Ureter (tissue), 1 donor: Measurements from ENCODE around the gene MTERF4. TPM values are rescaled to one million over a fixed set of nuclear protein-coding genes. Genes with fewer than 3 reads are reported as not detected.
"Not testable (repeated sequence)": the region's sequence is repeated elsewhere in the genome, so short reads cannot be mapped to it uniquely, and the experiment has no call there.

ENCODE experiments used
- DNase-seq: peaks from one replicate; pipeline ENCODE4 v3.0.0-alpha.2; 2020; ENCODE audit warnings: low spot score
- total RNA-seq: library from RNA; stranded (reverse); gene quantifications from one replicate; pipeline ENCODE4 v1.2.4, GENCODE V29; 2023
- donor health status: DM: yes; HTN: yes; CAD: no.

MTERF4 gene
- total RNA-seq, 1 donor from 2014 or later, result 37.6 TPM

DNA sequence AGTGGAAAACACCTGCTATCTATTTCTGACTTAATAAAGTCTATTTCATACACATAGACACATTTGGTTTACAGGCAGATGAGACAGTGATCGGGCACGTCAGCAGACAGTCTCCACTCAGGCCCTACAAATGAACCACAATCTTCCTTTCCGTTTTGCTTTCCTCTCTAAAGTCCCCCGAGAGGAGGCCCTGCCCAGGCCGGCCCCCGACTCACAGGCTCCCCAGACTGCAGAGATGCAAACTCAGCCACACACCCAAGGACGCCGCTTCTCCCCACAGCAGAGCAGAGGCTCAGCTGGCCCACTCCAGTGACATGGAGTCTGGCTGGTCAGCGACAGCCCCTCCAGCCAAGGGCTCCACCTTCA lies 9.3 kb upstream of the MTERF4 start:
- DNase-seq, result no peak

DNA sequence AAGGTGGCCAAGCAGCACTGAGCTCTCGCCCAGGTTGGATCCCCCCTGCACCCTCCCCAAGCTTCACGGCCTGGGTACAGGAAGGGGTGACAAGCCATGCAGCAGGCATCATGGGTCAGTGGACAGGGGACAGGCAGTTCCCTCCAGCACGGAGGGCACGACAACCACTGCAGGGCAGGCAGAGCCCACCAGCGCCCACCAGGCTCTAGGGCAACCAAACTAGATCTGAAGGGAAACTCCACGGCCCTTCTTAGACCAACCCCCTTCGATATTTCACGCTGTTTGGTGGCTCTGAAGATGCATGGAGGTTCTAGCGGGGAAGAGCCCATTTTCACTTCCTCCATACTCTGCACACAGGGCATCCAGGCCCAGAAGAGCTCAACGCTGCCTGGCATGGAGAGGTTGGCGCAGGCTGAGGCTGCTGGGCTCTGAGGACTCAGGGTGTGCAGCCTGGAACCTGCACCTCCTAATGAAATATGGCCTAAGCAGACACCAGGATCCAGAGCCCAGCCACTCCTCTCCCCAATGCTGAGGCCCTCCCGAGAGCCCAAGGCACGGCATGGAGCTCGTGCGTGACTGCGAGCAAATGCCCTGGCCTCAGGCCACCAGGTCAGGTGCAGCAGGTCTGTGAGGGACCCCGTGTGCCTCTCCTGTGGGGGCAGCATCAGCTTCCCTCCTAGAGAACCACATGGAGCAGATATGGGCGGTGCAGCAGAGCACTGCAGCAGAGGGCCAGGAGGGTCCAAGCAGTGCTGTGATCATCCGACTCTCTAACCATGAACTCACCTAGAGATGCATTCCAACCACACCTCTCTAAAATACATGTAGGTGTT lies 8.7 kb upstream of the MTERF4 start:
- DNase-seq, result no peak

DNA sequence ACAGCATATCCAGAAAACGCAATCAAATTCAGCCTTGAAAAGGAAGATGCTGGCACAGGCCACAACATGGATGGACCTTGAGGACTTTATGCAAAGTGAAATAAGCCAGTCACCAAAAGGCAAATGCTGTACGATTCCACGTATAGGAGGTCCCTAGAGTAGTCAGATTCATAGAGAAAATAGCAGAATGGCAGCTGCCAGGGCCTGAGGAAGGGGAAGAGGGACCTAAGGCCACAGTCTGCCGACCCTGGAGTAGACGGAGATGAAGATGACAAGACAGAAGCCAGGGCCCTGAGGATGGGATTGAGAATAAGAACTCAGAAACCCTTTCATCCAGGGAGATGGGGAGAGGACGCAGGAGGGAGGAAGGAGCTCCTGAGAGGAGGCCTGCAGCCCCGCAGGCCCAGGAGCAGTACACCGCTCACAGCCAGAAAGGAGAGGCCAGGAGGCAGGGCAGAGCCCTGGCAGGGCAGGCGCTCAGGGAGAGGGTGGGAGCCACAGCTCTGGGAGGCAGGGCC lies 8.1 kb upstream of the MTERF4 start:
- no peak for DNase-seq

DNA sequence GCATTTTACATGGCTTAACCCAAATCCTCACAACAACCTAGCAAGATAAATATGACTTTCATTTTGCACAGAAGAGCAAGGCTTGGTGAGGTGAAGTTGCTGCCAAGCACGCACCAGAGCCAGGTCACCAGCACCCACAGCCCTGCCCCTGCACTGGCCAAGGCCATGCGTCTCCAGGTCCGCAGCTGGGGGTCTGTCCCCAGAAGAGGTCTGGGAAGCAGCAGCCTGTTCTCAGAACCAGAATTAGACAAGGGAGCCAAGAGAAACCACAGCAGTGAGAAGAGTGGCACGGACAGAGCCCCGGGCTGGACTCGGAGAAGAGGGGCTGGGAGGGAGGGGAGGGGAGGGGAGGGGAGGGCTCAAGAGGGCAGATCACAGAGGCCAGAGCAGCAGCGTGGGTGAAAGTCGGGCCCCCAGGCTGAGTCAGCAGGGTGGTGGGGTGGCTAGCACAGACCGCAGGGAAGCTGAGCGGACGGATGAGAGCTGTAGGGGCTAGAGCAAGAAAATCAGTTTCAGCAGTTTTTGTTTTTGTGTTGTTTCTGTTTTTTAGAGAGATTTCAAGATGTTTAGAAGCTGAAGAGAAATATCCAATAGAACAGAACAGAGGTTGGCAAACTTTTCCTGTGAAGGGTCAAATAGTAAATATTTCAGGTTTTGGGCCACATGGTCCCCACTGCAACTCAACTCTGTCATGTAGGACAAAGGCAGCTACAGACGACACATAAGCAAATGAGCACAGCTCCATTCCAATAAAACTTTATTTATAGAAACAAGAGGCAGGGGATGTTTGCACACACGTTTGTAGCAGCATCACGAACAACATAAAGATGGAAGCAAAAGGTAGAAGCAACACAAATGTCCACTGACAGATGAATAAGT lies 7.4 kb upstream of the MTERF4 start:
- DNase-seq, result no peak

DNA sequence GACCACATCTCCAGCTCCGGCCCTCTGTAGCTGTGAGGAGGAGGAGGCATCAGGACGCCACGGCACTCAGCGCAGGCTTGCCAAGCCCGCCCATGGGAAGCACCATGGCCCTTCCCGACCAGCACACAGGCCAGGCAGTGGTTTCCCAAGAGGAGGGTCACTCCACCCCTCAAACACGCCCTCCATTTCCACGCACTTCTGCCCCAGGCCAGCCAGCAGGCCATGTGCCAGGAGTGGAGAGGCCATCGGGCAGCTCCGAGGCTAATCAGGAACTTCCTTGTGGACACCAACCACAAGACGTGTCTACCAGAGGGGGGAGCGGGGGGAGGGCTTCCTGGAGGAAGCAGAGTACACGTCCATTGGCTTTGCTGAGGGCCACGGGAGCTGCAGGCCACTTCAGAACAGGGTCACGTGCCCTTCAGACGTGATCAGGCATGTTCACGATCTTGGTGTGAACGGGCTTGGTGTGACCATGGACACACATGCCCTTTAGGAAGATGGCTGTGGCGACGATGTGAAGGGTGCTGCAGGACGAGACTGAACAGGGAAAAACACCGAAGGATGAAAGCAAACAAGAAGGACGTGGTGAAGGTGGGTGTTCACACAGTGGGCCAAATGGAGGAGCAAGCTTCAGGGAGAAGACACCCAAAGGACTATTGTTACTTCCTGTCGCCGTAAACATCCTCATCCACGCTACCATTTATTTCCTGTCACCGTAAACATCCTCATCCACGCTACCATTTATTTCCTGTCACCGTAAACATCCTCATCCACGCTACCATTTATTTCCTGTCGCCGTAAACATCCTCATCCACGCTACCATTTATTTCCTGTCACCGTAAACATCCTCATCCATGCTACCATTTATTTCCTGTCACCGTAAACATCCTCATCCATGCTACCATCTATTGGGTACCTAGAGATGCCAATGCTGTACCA lies 6.5 kb upstream of the MTERF4 start:
- DNase-seq, result no peak

DNA sequence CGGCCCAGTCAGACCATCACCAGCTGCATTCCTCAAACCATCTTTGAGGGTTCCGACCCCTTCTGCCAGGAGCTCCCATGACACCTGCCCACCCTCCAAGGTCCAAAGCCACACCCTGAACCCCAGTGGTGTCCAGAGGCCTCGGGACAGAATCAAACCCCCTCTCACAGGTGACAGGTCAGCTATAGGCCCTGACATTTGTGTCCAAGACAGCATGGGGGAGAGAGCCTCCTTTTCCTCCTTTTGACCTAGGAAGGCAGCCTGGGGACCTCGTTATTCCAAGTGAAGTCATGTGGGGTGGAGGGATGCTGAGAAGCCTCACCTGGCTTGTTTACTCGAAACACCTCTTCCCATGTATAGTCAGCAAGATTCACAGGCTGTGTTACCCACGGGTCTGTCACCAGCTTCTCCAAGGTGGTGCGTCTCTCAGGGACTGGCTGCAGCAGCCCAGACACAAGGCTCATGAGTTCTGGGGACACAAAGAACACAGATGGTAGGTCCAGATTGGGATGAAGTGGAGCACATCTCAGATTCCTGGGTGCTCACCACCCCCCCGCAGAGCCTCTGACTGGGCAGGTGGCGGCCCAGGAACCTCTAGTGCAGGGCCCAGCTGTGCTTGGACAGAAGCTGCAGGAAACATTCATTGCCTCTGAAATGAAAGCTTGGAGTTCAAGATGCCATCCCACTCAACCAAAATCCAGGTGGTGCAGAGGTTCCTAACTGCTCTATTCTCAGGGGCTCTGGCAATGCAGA lies 5.1 kb upstream of the MTERF4 start:
- no peak for DNase-seq

DNA sequence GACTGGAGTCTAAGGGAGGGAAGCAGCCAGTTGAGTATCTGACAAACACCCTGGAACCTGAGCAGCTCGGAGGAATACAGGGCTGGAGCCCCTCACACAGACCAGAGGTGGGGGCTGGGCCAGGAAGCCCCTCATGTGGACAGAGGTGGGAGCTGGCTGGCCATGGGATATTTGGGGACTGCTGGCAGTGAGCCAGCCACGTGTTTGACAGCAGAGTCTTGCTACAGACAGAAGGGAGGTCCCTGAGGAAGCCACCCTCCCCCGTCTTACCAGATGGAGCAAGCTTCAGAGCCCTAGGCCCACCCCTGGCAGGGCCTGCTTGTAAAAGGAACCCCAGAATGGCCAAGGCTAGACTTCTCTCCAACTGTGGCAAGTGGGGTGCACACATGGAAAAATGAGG lies 3.6 kb upstream of the MTERF4 start:
- no peak for DNase-seq

DNA sequence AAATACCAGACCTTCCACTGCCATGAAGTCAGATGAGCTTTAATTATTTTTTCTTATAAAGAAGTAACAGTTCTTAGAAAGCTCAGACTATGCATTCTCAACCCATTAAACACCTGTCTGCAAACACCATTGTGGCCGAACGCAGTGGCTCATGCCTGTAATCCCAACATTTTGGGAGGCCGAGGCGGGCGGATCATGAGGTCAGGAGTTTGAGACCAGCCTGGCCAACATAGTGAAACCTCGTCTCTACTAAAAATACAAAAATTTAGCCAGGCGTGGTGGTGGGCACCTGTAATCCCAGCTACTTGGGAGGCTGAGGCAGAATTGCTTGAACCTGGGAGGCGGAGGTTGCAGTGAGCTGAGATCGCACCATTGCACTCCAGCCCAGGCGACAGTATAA lies 2.5 kb upstream of the MTERF4 start:
- not testable (repeated sequence) for DNase-seq

DNA sequence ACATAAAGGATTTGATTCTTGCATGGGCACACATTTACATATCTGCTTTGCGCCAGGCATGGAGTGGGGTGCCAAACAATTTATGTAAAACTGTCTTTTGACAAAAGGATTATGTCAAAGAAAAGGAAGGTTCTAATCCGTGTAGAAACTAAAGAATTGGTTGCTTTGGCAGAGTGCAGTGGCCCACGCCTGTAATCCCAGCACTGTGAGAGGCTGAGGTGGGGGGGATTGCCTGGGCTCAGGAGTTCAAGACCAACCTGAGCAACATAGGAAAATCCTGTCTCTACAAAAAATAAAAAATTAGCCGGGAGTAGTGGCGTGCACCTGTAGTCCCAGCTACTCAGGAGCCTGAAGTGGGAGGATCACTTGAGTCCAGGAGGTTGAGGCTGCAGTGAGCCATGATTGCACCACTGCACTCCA lies 1.1 kb upstream of the MTERF4 start:
- no peak for DNase-seq

DNA sequence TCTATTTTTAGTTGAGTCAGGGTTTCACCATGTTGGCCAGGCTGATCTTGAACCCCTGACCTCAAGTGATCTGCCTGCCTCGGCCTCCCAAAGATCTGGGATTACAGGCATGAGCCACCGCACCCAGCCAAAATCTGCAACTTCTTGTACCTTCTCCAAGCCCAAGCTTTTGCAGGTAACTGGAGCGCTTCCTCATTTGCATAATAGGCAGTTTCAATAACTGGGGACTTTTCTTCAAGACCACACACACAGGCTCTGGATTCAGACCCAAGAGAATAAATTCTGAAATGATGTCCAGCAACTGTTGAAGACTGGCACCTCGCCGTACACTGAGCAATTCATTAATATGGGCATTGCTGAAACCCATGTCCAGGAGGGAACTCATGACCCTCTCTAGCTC lies 2.8 kb downstream of the MTERF4 start:
- no peak for DNase-seq

DNA sequence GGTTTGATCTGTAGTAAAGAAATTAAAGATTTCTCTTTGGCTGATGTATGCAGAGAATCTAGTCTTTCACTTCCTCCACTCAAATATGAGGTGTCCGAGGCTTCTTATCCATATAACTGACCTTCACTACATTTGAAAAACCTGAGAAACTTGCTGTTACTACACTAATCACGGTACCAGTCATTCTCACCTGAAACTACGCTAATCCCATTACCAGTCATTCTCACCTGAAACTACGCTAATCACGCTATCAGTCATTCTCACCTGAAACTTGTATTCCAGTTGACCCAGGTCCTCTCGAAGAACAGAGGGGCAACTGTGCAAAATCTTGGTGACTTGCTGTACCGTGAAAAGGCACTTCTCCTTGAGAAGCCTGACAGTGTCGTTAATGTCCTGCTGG lies 5.1 kb downstream of the MTERF4 start:
- no peak for DNase-seq

DNA sequence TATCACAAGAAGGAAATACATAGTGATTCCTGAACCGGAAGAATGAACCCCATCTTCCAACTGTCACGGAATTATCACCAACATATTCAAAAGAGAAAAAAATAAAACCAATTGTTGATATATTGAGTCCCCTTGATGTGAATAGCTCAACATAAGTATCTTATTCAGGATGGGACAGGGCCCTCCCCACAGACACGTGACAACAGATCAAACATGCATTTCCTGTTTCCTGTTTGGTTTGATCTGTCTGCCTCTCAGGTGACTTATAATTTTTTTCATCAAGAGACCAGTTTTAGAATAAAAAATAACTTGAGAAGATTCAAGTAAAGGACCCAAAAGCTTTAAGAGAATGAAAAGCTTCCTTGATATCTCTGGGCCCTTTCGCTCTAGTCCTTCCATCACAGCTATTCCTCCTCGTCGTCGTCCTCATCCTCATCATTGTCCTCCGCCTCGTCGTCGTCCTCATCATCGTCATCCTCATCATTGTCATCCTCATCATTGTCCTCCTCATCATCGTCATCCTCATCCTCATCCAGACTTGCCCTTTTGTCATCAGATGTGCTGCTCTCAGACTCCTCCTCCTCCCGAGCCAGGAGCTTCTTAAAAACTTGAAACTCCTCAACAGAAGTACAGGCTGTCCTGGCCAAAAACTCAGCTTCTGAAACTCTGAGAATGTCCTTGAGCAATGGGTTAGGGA lies 6.3 kb downstream of the MTERF4 start:
- DNase-seq, result no peak

DNA sequence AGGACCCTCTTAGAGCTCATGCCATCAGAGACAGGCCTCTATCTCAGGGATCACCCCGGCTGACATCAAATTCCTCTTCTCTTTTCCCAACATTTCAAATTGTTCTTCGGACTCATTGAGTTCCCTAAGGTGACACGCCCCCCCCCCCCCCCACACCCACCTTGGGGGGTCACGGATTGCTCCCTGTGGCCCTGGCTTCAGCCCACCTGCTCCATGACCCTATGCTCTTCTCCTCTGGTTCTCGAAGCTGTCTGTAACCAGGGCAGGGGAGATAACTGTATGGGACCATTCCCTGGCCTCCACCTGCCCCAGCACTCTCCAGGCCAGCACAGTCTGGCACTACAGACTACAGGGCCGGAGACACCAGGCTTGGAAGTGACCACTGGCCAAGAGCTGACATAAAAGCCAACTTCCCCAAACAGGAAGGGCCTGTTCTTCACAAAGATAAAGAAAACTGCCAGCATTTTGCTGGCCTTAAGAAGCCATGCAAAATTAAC lies 7.1 kb downstream of the MTERF4 start:
- DNase-seq, result no peak

DNA sequence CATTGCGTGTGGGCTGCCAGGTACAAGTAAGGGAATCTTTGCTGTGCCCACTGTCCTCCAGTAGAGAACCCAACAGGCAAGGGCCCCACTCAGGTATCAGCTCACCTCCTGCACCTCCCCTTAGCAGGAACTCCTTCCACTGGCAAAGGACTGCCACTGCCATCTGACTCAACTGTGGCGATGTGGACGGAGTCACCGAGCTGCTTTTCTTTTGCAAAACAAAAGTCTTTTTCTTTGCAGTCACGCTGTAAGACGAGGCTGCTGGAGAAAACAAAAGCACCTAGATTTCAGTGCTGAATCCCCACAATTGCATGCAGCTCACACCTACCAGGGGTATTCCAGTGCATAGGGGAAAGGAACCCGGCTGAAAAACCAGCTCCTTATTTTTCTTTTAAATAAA lies 7.9 kb downstream of the MTERF4 start:
- DNase-seq, result no peak

DNA sequence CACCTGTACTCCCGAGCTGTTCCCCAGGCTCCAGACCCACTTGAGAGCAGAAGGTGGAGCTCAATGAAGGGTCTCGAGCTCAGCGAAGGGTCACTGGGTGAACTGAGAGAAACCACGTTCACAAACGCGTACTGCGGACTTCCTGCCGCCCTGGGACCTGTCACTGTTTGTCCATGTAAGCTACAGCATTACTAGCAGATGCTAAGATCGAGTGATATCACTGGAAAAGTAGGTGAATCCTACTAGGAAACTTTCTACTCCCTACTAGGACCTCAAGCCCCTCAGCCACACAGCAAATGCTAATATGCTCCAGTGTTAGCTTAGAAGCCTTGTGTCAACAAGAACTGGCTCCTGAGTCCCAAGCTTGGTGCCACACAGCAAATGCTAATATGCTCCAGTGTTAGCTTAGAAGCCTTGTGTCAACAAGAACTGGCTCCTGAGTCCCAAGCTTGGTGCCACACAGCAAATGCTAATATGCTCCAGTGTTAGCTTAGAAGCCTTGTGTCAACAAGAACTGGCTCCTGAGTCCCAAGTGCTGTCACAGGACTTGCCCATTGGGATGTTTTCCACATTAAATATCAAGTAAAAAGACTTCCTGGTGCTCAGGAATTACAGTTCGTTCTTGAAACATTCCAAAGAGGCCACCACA lies 8.8 kb downstream of the MTERF4 start:
- not testable (repeated sequence) for DNase-seq

DNA sequence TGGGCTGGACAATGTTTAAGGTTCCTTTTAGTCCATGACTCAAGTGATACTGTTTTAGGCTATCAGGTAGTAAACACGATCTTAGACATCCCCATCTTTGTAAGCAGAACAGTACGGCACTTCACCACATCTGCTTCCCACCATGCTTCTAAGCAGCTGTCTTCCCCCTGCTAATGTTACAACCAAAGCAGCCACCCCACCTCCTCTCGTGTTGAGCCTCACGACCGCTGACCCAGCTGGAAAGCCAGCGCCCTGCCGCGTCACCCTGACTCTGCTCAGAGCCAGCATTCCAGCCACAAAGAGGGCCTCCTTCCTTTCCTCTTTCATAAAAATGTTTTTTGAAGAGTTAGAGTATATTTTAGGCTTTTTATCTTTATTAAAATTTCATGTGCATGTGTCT lies 9.4 kb downstream of the MTERF4 start:
- DNase-seq, result no peak

DNA sequence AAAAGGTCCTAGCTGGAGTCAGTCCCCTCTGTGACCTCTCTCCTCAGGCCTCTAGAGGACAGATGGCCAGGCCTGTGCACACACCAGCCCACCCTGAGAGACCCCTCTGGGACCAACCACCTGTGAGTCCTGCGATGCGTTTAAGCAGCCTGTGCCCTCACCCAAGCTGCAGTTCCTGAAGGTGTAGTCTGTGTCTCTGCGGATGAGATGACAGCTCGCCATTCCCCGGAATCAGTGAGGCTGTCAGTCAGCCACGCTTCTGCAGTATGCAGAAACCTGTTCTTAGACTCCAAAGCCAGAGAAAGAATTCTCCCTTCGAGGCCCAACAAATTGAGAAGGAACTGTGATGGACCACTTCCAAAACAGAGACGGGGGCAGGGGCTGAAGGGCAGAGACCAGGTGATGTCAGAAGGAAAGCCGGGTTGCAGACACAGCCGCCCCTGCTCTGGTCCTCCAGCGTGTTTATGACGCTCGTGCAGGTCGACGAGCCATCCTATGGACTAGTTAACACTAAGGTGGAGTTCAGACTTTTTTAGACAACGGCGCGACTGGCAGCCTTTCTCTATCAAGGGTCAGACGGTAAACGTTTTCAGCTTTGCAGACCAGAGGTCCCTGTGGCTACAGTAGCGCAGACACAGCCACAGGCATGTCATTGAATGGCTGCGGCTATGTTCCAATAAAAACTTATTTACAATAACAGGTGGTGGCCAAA lies 10.2 kb downstream of the MTERF4 start:
- DNase-seq, result no peak

DNA sequence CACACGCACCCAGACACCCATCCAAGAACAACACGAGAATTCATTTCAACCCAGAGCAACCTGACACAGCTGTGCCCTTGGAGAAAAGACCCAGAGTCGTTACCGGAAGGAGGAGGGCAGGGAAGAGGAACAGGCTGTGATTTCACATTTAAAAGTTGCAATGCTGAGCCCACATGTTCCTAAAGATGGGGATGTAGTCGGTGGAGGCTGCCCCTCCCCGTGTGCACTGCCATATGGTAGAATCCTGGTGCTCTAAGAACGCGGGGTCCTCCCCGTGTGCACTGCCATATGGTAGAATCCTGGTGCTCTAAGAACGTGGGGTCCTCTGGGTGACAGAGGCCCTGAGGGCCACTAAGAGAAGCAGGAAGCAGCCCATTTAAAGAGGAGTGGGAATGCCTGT lies 10.9 kb downstream of the MTERF4 start:
- no peak for DNase-seq
